Psoas muscle (tissue), 8 donors: ENCODE results near the gene RARA. TPM values are rescaled to one million over a fixed set of nuclear protein-coding genes. Genes with fewer than 3 reads are reported as not detected.

Experiments used
- ATAC-seq, 4 donors: fragments of 200-7000 bp; cut with Tn5 transposase; one replicate each; pipeline ENCODE4 v1.9.1; 2020; ENCODE audit warnings: moderate library complexity in 3 of 4, mild to moderate bottlenecking in 2 of 4
- DNase-seq, 2 donors: peaks; one replicate each; pipeline ENCODE4 v3.0.0-alpha.2; 2020
- H3K27ac ChIP-seq: fragments of 200-600 bp; one replicate; pipeline ENCODE4 v1.8.0; 2022
- H3K27me3 ChIP-seq, 3 donors: fragments of 200-600 bp in 1 of 3; one replicate each; pipeline versions ENCODE4 v1.6.1 to v1.8.0; 2013 to 2022; ENCODE audit warnings: low read length in 2 of 3, mild to moderate bottlenecking in 2 of 3, moderate library complexity in 1 of 3; ENCODE audit not compliant: insufficient read depth in 3 of 3
- H3K36me3 ChIP-seq, 2 donors: fragments of 200-600 bp in 1 of 2; one replicate each; pipeline versions ENCODE4 v1.6.1 to v1.8.0; 2013 to 2022; ENCODE audit warnings: low read depth in 1 of 2, mild to moderate bottlenecking in 1 of 2, moderate library complexity in 1 of 2; ENCODE audit not compliant: insufficient read depth in 1 of 2
- H3K4me1 ChIP-seq: fragments of 200-600 bp; one replicate; pipeline ENCODE4 v1.8.0; 2022
- H3K4me3 ChIP-seq: fragments of 200-600 bp; one replicate; pipeline ENCODE4 v1.8.0; 2022; ENCODE audit warnings: mild to moderate bottlenecking
- H3K9me3 ChIP-seq: fragments of 200-600 bp; one replicate; pipeline ENCODE4 v1.8.0; 2022
- CTCF ChIP-seq: fragments of 200-600 bp; IDR thresholded peaks from one replicate; pipeline ENCODE4 v1.8.0; 2022; ENCODE audit warnings: antibody characterized with exemption
- WGBS, 3 donors: extraction: QIAGEN DNeasy Blood & Tissue Kit; methylation state at CpG; one replicate each; pipeline versions ENCODE4 v1.1.6 to v1.1.7; 2013; 5-methylcytosine and 5-hydroxymethylcytosine counted together
- intact Hi-C, 2 donors: fragments of 100-400 bp; cut with DNase I; formaldehyde crosslinking; loops; one replicate each; pipeline versions ENCODE4 v1.11.0 to v1.14.2; 2022
- long read RNA-seq, 2 donors: library from polyadenylated mRNA; unstranded; transcript quantifications; one replicate each; pipeline ENCODE4 v2.0.0, GENCODE V29; 2021
- polyA plus RNA-seq, 3 donors: library from polyadenylated mRNA; stranded (reverse); fragments of 200-250 nt; gene quantifications; one replicate each; pipeline ENCODE4 v1.2.3, GENCODE V29; 2013
- total RNA-seq, 4 donors: library from RNA; stranded (reverse); fragmentation: NEBNext Ultra II Directional in 2 of 4; extraction: Animal tissue kit (Norgen Biotek cat#: 25700) in 2 of 4; gene quantifications; one replicate each; pipeline versions ENCODE4 v1.2.1 to v1.2.4, GENCODE V29; 2021 to 2023
- donor health status: healthy with polysubstance abuse.
- donor health status: DM: no; HTN: no; CAD: no; lungs with moderate emphysema.
- donor health status: Bipolar disorder and iron deficiency.
- donor health status: healthy.
- donor health status: DM: yes; HTN: yes; CAD: no.
- donor health status: DM: no; HTN: no; CAD: no.
- donor health status: DM: no; HTN: no; CAD: no.
- donor health status: DM: yes; HTN: yes; CAD: no.

The RARA gene
- 10 to 100 TPM; 15.0 to 51.1 (median 44.6) TPM for total RNA-seq
- 10 to 100 TPM; 15.0 to 76.9 (median 18.6) TPM for polyA plus RNA-seq
- long read RNA-seq, donor 1, partial matches to known transcripts = 2 of 14 reads
- long read RNA-seq, donor 1, other reads (novel, unspliced or antisense) = 7 of 14 reads
- long read RNA-seq, donor 2, partial matches to known transcripts = 10 of 16 reads
- long read RNA-seq, donor 2, other reads (novel, unspliced or antisense) = 3 of 16 reads

- peak; percentile 52 to 68 for DNase-seq
- intact Hi-C loops = loop anchor here in 1 of 2 donors (10.0 kb wide), 1 partner anchor 226 kb away; no protein-coding TSS in a partner anchor
Observed at GRCh38 chr17:40309031-40309948, at the start of gene RARA. TSS of gene RARA (plus strand) at chr17:40309180. CDS start at chr17:40331219, 22,039 bp downstream.

GRCh38 chr17:40259505-40259904, 49.5 kb upstream of the RARA start:
- DNase-seq (no peak), ATAC-seq (no peak)
- Histone ChIP-seq H3K4me3 (no peak overlapping the region), H3K36me3 (peaks cover 18 to 84% of the 10 kb centered on the region in 2 donors), H3K4me1 (no peaks in the 10 kb centered on the region), H3K27me3 (no peaks in the 10 kb centered on the region), H3K9me3 (no peaks in the 10 kb centered on the region), H3K27ac (no peak overlapping the region)
- no peak for TF ChIP-seq CTCF
- intact Hi-C loops = no loop called here
- WGBS, 3 donors = 93 to 96% (median 93%) methylated on average over 2 of the region's 2 CpGs

More at GRCh38 chr17:40309031-40309948, at the start of gene RARA:
- TF ChIP-seq CTCF = no peak
- no peaks in the 10 kb centered on the region for H3K36me3 ChIP-seq
- H3K27me3 ChIP-seq = no peaks in the 10 kb centered on the region
- no peak for ATAC-seq
- 16 to 22% (median 19%) methylated on average over 20 of the region's 20 CpGs for WGBS, 3 donors
- H3K4me1 ChIP-seq = peaks cover 78% of the 10 kb centered on the region
- no peaks in the 10 kb centered on the region for H3K9me3 ChIP-seq
- peak within 1 kb of the TSS; percentile 62 for H3K4me3 ChIP-seq
- peak within 1 kb of the TSS; percentile 97 for H3K27ac ChIP-seq

GRCh38 chr17:40260528-40260927, 48.5 kb upstream of the RARA start:
- intact Hi-C loops = no loop called here
- TF ChIP-seq CTCF = no peak
- DNase-seq = no peak
- Histone ChIP-seq H3K4me1 (no peaks in the 10 kb centered on the region), H3K36me3 (peaks cover 22 to 95% of the 10 kb centered on the region in 2 donors), H3K27me3 (no peaks in the 10 kb centered on the region), H3K4me3 (no peak overlapping the region), H3K27ac (no peak overlapping the region), H3K9me3 (no peaks in the 10 kb centered on the region)
- WGBS, 3 donors = 84 to 88% (median 85%) methylated on average over 7 of the region's 7 CpGs
- no peak for ATAC-seq

GRCh38 chr17:40264458-40265185, 44.4 kb upstream of the RARA start:
- TF ChIP-seq CTCF = no peak

More at GRCh38 chr17:40264458-40265185, 44.4 kb upstream of the RARA start:
- Histone ChIP-seq H3K9me3 (no peaks in the 10 kb centered on the region), H3K36me3 (peaks cover 11 to 89% of the 10 kb centered on the region in 2 donors), H3K4me3 (no peak overlapping the region), H3K27me3 (no peaks in the 10 kb centered on the region), H3K27ac (no peak overlapping the region), H3K4me1 (no peaks in the 10 kb centered on the region)
- DNase-seq (no peak), ATAC-seq (no peak)
- intact Hi-C loops = no loop called here
- 85 to 87% (median 86%) methylated on average over 21 of the region's 21 CpGs for WGBS, 3 donors
